GM13976 (cell line): ENCODE data around the gene BASP1.

Source experiments
- DNase-seq: peaks from one replicate; pipeline ENCODE4 v3.0.0; 2012; ENCODE audit warnings: low spot score
- in situ Hi-C: fragments of 300-500 bp; cut with MboI; formaldehyde crosslinking; loops from one replicate; pipeline ENCODE4 v1.12.0; 2022; ENCODE audit warnings: low sequenced_read_pairs, mixed read lengths, inconsistent platforms; ENCODE audit not compliant: unreplicated experiment
- TF ChIP-seq, protein P1 (sequence below): IDR thresholded peaks from 2 replicates; pipeline ENCODE4 v1.5.1; 2012; ENCODE audit warnings: borderline replicate concordance, mild to moderate bottlenecking; ENCODE audit not compliant: insufficient read depth; ENCODE audit errors: extremely low read depth, missing control alignments, control extremely low read depth

BASP1 gene

DNA sequence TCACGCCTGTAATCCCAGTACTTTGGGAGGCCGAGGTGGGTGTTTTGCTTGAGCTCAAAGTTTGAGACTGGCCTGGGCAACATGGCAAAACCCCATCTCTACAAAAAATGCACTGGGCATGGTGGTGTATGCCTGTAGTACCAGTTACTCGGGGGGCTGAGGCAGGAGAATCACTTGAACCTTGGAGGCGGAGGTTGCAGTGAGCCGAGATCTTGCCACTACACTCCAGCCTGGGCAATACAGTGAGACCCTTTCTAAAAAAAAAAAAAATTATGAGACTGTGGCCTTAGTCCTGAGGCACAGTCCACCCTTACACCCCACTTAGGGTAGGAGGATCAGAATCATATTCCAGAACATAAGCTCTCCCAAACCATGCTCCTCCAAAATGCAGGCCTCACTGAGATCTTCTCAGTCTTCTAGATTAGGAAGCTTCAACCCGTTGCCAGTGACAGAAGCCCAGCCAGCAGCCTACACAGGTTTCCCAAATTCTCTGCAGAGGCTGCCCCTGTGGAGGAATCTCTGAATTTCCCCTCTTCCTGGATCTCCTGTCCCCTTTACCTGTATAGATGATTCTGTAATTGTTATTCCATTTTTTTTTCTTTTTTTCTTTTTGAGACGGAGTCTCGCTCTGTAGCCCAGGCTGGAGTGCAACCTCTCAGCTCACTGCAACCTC is 77.3 kb downstream of the BASP1 start:
- DNase-seq: no peak
- in situ Hi-C loops: no loop called here
- TF ChIP-seq, protein P1, sequence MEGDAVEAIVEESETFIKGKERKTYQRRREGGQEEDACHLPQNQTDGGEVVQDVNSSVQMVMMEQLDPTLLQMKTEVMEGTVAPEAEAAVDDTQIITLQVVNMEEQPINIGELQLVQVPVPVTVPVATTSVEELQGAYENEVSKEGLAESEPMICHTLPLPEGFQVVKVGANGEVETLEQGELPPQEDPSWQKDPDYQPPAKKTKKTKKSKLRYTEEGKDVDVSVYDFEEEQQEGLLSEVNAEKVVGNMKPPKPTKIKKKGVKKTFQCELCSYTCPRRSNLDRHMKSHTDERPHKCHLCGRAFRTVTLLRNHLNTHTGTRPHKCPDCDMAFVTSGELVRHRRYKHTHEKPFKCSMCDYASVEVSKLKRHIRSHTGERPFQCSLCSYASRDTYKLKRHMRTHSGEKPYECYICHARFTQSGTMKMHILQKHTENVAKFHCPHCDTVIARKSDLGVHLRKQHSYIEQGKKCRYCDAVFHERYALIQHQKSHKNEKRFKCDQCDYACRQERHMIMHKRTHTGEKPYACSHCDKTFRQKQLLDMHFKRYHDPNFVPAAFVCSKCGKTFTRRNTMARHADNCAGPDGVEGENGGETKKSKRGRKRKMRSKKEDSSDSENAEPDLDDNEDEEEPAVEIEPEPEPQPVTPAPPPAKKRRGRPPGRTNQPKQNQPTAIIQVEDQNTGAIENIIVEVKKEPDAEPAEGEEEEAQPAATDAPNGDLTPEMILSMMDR: no peak

DNA sequence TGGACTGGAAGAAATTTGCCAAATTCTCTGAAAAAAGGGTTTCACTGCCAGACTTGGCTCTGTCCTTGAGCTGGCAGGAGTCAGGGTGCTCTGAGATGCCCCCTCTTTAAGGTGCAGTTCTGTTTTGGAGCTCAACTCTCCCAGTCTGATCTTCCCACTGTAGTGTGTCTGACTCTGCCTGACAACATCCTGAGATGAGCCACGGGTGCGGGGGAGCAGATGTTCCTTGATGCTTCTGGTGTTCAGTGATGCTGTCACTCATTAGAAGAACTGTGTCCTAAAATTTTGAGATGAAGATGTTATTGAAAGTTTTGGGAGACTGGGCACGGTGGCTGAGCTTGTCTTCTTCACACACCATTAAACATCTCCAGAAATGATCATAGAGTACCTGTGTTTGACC is 78.2 kb downstream of the BASP1 start:
- in situ Hi-C loops: no loop called here
- TF ChIP-seq, protein P1: no peak
- DNase-seq: no peak

DNA sequence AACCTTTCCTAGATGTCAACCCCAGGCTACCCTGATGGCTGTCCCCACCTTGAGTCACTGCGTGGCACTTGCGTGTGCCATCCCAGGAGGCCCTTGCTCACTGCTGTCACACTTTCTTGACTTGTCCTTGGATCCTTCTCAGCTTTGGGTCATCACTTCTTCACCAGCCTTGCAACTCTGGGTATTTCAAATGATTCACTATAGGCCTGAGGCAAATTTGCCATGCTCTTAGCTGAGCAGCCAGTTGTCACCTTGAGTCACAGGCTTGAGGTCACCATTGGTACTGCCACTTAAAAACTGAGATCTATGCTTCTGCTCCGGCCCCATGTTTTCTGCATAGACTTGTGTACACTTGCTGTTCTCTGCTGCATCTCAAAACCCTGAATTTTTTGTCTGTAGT is 84.7 kb downstream of the BASP1 start:
- in situ Hi-C loops: no loop called here
- no peak for DNase-seq
- TF ChIP-seq, protein P1: no peak

DNA sequence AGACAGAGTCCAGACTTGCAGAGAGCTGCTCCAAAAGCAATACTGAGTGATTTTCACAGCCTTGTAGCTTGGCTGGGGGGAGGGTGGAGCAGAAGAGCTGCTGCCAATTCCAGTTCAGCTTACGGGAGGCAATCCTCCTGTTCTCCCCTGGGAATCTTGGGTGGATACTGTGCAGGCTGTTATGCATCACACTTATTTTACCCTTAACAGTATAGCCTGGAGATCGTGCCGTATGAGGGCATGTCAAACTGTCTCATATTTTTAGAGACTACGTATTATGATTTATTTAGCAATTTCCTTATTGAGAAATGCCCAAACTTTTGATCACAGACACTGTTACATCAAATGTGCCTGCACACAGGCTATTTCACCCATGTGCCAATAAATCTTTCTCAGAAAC is 85.2 kb downstream of the BASP1 start:
- no peak for DNase-seq
- in situ Hi-C loops: no loop called here
- TF ChIP-seq, protein P1: no peak

DNA sequence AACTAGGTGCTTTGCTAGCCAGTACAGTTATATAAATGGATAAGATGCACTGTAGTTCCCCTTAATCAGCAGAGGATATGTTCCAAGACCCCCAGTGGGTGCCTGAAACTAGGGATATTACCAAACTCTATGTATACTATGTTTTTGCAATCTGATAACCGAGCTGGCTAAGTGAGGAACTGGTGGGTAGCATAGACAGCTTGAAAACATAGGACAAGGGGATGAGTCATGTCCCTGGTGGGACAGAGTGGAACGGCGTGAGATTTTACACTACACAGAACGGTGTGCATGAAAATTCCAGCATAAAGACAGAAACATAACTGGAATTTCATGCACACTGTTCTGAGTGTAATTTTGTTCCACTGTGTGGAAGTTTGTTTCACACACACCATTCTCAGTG is 86.9 kb downstream of the BASP1 start:
- no peak for DNase-seq
- in situ Hi-C loops: no loop called here
- TF ChIP-seq, protein P1: no peak

DNA sequence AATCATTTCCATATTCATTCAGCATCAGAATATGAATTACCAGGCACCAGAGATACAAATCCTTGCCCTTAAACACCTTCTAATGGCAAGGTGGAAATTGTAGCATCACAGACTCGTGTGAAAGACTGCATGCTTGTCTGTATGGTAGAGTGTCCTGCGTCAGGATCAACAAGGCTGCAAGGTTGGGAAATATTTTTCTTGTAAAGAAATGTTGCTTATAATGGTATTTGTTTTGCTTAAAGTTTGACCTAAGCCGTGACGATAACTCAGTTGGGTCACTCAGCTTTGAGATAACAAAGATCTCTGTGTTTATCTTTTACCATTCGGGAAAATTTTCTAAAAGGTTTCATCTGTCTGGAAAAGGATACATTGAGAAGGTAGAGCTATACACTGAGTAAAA is 87.6 kb downstream of the BASP1 start:
- TF ChIP-seq, protein P1: no peak
- in situ Hi-C loops: no loop called here
- no peak for DNase-seq
